Heart left ventricle (tissue), 13 donors: Measurements from ENCODE around the gene OR5B3.

Experiments used
- POLR2A ChIP-seq, 2 donors: fragments of 450-650 bp; IDR thresholded peaks; one replicate each; pipeline ENCODE4 v1.6.1; 2017; ENCODE audit warnings: antibody characterized with exemption in 2 of 2, mild to moderate bottlenecking in 2 of 2, moderate library complexity in 2 of 2
- TF ChIP-seq, protein P1 (sequence below), 12 donors: fragments of 200-600 bp; sonication (generic) in 4 of 12; IDR thresholded peaks; one replicate each; pipeline versions ENCODE4 v1.5.0 to v1.8.0; 2018 to 2022; ENCODE audit warnings: antibody characterized with exemption in 12 of 12, mild to moderate bottlenecking in 5 of 12
- donor health status: ischemic (EF 13 %, LVEDD 7.1; RV severe dilation, severe dysfunction).
- donor health status: DM: no; HTN: yes; CAD: no.
- donor health status: DM: no; HTN: no; CAD: no.
- donor health status: ischemic (EF 25% LVEDD 6.9; RV normal size, moderate dysfunction).
- donor health status: ischemic (EF 25% LVEDD 5.7; RV mildly dilated, moderate dysfunction).
- donor health status: ischemic (EF 35%, LVEDD 5.7; RV mildly dilated, moderate dysfunction).
- donor health status: nonischemic (EF 11% LVEDD 7.7; RV severe dilation, severe dysfunction).
- donor health status: DM: yes; HTN: yes; CAD: no.
- donor health status: PGD.
- donor health status: ischemic (EF 29% LVEDD 5.4; RV normal size, mild dysfunction).
- donor health status: nonischemic (EF 23%, LVEDD 6.1; RV moderate dilation, normal function).

DNA sequence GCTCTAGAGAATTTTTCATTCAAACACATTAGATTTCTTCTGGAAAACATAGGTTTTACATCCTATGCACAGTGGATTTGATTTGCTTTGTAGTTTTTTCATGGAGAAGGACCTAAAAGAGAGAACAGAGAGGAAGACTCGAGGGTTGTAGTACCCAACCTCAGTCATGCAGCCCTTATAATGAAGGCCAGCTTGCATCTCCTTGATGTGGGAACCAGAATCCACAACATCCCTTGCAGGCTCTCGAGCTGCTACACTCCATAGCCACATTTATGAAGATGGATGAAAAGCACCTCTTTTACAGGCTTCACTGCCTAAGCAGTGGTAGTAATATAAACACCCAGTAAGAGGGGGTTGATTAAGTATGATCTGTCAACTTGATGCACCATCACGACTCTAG lies 44.9 kb upstream of the OR5B3 start:
- no peak for TF ChIP-seq POLR2A (IDR thresholded peaks at IDR 0.05)
- TF ChIP-seq, protein P1, sequence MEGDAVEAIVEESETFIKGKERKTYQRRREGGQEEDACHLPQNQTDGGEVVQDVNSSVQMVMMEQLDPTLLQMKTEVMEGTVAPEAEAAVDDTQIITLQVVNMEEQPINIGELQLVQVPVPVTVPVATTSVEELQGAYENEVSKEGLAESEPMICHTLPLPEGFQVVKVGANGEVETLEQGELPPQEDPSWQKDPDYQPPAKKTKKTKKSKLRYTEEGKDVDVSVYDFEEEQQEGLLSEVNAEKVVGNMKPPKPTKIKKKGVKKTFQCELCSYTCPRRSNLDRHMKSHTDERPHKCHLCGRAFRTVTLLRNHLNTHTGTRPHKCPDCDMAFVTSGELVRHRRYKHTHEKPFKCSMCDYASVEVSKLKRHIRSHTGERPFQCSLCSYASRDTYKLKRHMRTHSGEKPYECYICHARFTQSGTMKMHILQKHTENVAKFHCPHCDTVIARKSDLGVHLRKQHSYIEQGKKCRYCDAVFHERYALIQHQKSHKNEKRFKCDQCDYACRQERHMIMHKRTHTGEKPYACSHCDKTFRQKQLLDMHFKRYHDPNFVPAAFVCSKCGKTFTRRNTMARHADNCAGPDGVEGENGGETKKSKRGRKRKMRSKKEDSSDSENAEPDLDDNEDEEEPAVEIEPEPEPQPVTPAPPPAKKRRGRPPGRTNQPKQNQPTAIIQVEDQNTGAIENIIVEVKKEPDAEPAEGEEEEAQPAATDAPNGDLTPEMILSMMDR (IDR thresholded peaks at IDR 0.05): no peak
